ENCODE data around the gene KDM3B. TPM values are rescaled to one million over a fixed set of nuclear protein-coding genes. Genes with fewer than 3 reads are reported as not detected.
"Not testable (repeated sequence)": the region's sequence is repeated elsewhere in the genome, so short reads cannot be mapped to it uniquely, and the experiment has no call there.

The KDM3B gene
- total RNA-seq, 2 donors from 2014 or later: 29.7 to 42.3 TPM

- intact Hi-C loops (cut with DNase I): no loop called here
- Histone ChIP-seq H3K4me1 (peaks cover 10% of the 10 kb centered on the region), H3K36me3 (replicated peaks in 1 of 2; ENCODE audit: insufficient read depth in 1 of 2, low read depth in 2 of 2) (peaks cover 5 to 43% of the 10 kb centered on the region in 2 donors), H3K9me3 (no peaks in the 10 kb centered on the region), H3K27ac (peak overlapping the region in 1 of 4 donors; percentile 16), H3K4me3 (no peak overlapping the region), H3K27me3 (no peaks in the 10 kb centered on the region)
- ATAC-seq (peak; percentile 89), DNase-seq (peak in 3 of 4 donors; percentile 26 to 64 (median 26))
- TF ChIP-seq POLR2A (IDR thresholded peaks at IDR 0.05) (no peak), CTCF (IDR thresholded peaks at IDR 0.05) (no peak)
- WGBS, 2 donors: 59 to 68% methylated on average over 8 of the region's 8 CpGs
Observed at GRCh38 chr5:138382347-138382746, 29.9 kb downstream of the KDM3B start.

- no peak overlapping the region for H3K4me3 ChIP-seq
- TF ChIP-seq POLR2A (IDR thresholded peaks at IDR 0.05) (no peak), CTCF (IDR thresholded peaks at IDR 0.05) (no peak)
- no peak overlapping the region for H3K27ac ChIP-seq
- no peaks in the 10 kb centered on the region for H3K9me3 ChIP-seq
- ATAC-seq (no peak), DNase-seq (no peak)
- 89 to 90% methylated on average over 1 of the region's 1 CpG for WGBS, 2 donors
- H3K36me3 ChIP-seq (replicated peaks in 1 of 2; ENCODE audit: insufficient read depth in 1 of 2, low read depth in 2 of 2): peaks cover 5 to 32% of the 10 kb centered on the region in 2 donors
- H3K4me1 ChIP-seq: peaks cover 10% of the 10 kb centered on the region
- no peaks in the 10 kb centered on the region for H3K27me3 ChIP-seq
- intact Hi-C loops (cut with DNase I): no loop called here
Observed at GRCh38 chr5:138385660-138386059, 33.2 kb downstream of the KDM3B start.

GRCh38 chr5:138386290-138386689, 33.8 kb downstream of the KDM3B start:
- Histone ChIP-seq H3K27me3 (no peaks in the 10 kb centered on the region), H3K36me3 (replicated peaks in 1 of 2; ENCODE audit: insufficient read depth in 1 of 2, low read depth in 2 of 2) (peaks cover 5 to 30% of the 10 kb centered on the region in 2 donors), H3K4me1 (peaks cover 10% of the 10 kb centered on the region), H3K9me3 (no peaks in the 10 kb centered on the region), H3K4me3 (no peak overlapping the region), H3K27ac (no peak overlapping the region)
- no peak for ATAC-seq
- DNase-seq: no peak
- intact Hi-C loops (cut with DNase I): no loop called here
- no peak for TF ChIP-seq POLR2A (IDR thresholded peaks at IDR 0.05)
- TF ChIP-seq CTCF (IDR thresholded peaks at IDR 0.05): no peak
- WGBS, 2 donors: 90 to 91% methylated on average over 10 of the region's 10 CpGs

- DNase-seq (no peak), ATAC-seq (no peak)
- 89 to 95% methylated on average over 3 of the region's 3 CpGs for WGBS, 2 donors
- Histone ChIP-seq H3K4me3 (no peak overlapping the region), H3K4me1 (no peaks in the 10 kb centered on the region), H3K36me3 (replicated peaks in 1 of 2; ENCODE audit: insufficient read depth in 1 of 2, low read depth in 2 of 2) (peaks cover 5 to 27% of the 10 kb centered on the region in 2 donors), H3K27ac (no peak overlapping the region), H3K27me3 (no peaks in the 10 kb centered on the region), H3K9me3 (no peaks in the 10 kb centered on the region)
- intact Hi-C loops (cut with DNase I): no loop called here
- TF ChIP-seq POLR2A (IDR thresholded peaks at IDR 0.05): no peak
- no peak for TF ChIP-seq CTCF (IDR thresholded peaks at IDR 0.05)
Observed at GRCh38 chr5:138389332-138389731, 36.8 kb downstream of the KDM3B start.

- WGBS, 2 donors: 94 to 95% methylated on average over 10 of the region's 10 CpGs
- DNase-seq; ATAC-seq; intact Hi-C loops (cut with DNase I); H3K9me3 ChIP-seq; H3K4me3 ChIP-seq; H3K27ac ChIP-seq; H3K27me3 ChIP-seq; H3K4me1 ChIP-seq: not testable (repeated sequence)
- peaks cover 5 to 27% of the 10 kb centered on the region in 2 donors for H3K36me3 ChIP-seq (replicated peaks in 1 of 2; ENCODE audit: insufficient read depth in 1 of 2, low read depth in 2 of 2)
Observed at GRCh38 chr5:138389911-138390310, 37.4 kb downstream of the KDM3B start.
